Heart left ventricle (tissue), 16 donors: Measurements from ENCODE around the gene AGRN. TPM values are rescaled to one million over a fixed set of nuclear protein-coding genes. Genes with fewer than 3 reads are reported as not detected.

Experiments used
- ATAC-seq, 4 donors: fragments of 200-7000 bp; cut with Tn5 transposase; one replicate each; pipeline ENCODE4 v1.9.1; 2020 to 2022; ENCODE audit warnings: moderate library complexity in 4 of 4, mild to moderate bottlenecking in 3 of 4, moderate number of reproducible peaks in 1 of 4
- DNase-seq, 5 donors: peaks; one replicate each; pipeline ENCODE4 v3.0.0-alpha.2; 2020
- H3K27ac ChIP-seq, 12 donors: fragments of 200-600 bp; sonication (generic) in 4 of 12; one replicate each; pipeline versions ENCODE4 v1.5.0 to v1.8.0; 2016 to 2022; ENCODE audit warnings: mild to moderate bottlenecking in 2 of 12
- H3K27me3 ChIP-seq, 9 donors: fragments of 200-600 bp; sonication (generic) in 2 of 9; one replicate each; pipeline versions ENCODE4 v1.5.1 to v1.8.0; 2016 to 2022; ENCODE audit warnings: mild to moderate bottlenecking in 3 of 9
- H3K36me3 ChIP-seq, 9 donors: fragments of 200-600 bp; sonication (generic) in 2 of 9; one replicate each; pipeline versions ENCODE4 v1.5.0 to v1.8.0; 2018 to 2022; ENCODE audit warnings: mild to moderate bottlenecking in 2 of 9
- H3K4me1 ChIP-seq, 12 donors: fragments of 200-600 bp; sonication (generic) in 4 of 12; one replicate each; pipeline versions ENCODE4 v1.5.0 to v1.8.0; 2016 to 2022; ENCODE audit warnings: mild to moderate bottlenecking in 3 of 12
- H3K4me3 ChIP-seq, 12 donors: fragments of 200-600 bp; sonication (generic) in 4 of 12; one replicate each; pipeline versions ENCODE4 v1.5.0 to v1.8.0; 2017 to 2022; ENCODE audit warnings: mild to moderate bottlenecking in 9 of 12, moderate library complexity in 4 of 12
- H3K9me3 ChIP-seq, 12 donors: fragments of 200-600 bp; sonication (generic) in 4 of 12; one replicate each; pipeline versions ENCODE4 v1.5.0 to v1.8.0; 2016 to 2022; ENCODE audit warnings: mild to moderate bottlenecking in 1 of 12
- CTCF ChIP-seq, 12 donors: fragments of 200-600 bp; sonication (generic) in 4 of 12; IDR thresholded peaks; one replicate each; pipeline versions ENCODE4 v1.5.0 to v1.8.0; 2018 to 2022; ENCODE audit warnings: antibody characterized with exemption in 12 of 12, mild to moderate bottlenecking in 5 of 12
- POLR2A ChIP-seq, 2 donors: fragments of 450-650 bp; IDR thresholded peaks; one replicate each; pipeline ENCODE4 v1.6.1; 2017; ENCODE audit warnings: antibody characterized with exemption in 2 of 2, mild to moderate bottlenecking in 2 of 2, moderate library complexity in 2 of 2
- WGBS, 4 donors: extraction: QIAGEN DNeasy Blood & Tissue Kit in 2 of 4; methylation state at CpG; one replicate each; pipeline versions ENCODE4 v1.1.5 to v1.1.7; 2013 to 2018; 5-methylcytosine and 5-hydroxymethylcytosine counted together
- intact Hi-C, 10 donors: fragments of 100-400 bp; cut with DNase I; formaldehyde crosslinking; loops; one replicate each; pipeline versions ENCODE4 v1.11.1 to v1.14.2; 2022
- polyA plus RNA-seq, 2 donors: library from polyadenylated mRNA; stranded (reverse); fragments of 200-250 nt; gene quantifications; one replicate each; pipeline ENCODE4 v1.2.3, GENCODE V29; 2013
- total RNA-seq, 9 donors: library from RNA; depleted of rRNA in 2 of 9; stranded (reverse); fragments of >200 nt in 2 of 9; fragmentation: NEBNext Ultra II Directional in 3 of 9; extraction: Animal tissue kit (Norgen Biotek cat#: 25700) in 3 of 9; gene quantifications; one replicate each; pipeline versions ENCODE4 v1.1.0 to v1.2.4, GENCODE V29; 2016 to 2023
- donor health status: ischemic (EF 13 %, LVEDD 7.1; RV severe dilation, severe dysfunction).
- donor health status: healthy with polysubstance abuse.
- donor health status: DM: no; HTN: yes; CAD: no.
- donor health status: DM: no; HTN: no; CAD: no.
- donor health status: ischemic (EF 25% LVEDD 6.9; RV normal size, moderate dysfunction).
- donor health status: ischemic (EF 25% LVEDD 5.7; RV mildly dilated, moderate dysfunction).
- donor health status: healthy.
- donor health status: DM: yes; HTN: yes; CAD: no.
- donor health status: ischemic (EF 35%, LVEDD 5.7; RV mildly dilated, moderate dysfunction).
- donor health status: nonischemic (EF 11% LVEDD 7.7; RV severe dilation, severe dysfunction).
- donor health status: DM: yes; HTN: yes; CAD: no.
- donor health status: PGD.
- donor health status: ischemic (EF 29% LVEDD 5.4; RV normal size, mild dysfunction).
- donor health status: nonischemic (EF 23%, LVEDD 6.1; RV moderate dilation, normal function).

The AGRN gene
- total and polyA plus RNA-seq, 11 donors: 9.7 to 45.7 (median 18.6) TPM

- H3K27me3 ChIP-seq: peaks cover 0 to 32% (median 12%) of the 10 kb centered on the region in 9 donors
- WGBS, 4 donors: 70 to 85% (median 73%) methylated on average over 42 to 60 of the region's 60 CpGs
- intact Hi-C loops: loop anchor here in 1 of 10 donors (10.0 kb wide), 1 partner anchor 516 kb away; no protein-coding TSS in a partner anchor
- no peaks in the 10 kb centered on the region for H3K9me3 ChIP-seq
- DNase-seq: peak in 3 of 5 donors; percentile 8 to 60 (median 23)
- H3K27ac ChIP-seq: peak overlapping the region; percentile 7 to 100 (median 96)
- ATAC-seq: no peak
- H3K4me3 ChIP-seq: peak overlapping the region; percentile 8 to 67 (median 56)
- peaks cover 0 to 4% (median 0%) of the 10 kb centered on the region in 9 donors for H3K36me3 ChIP-seq
- TF ChIP-seq POLR2A (IDR thresholded peaks at IDR 0.05) (no peak), CTCF (IDR thresholded peaks at IDR 0.05) (no peak)
- H3K4me1 ChIP-seq: peaks cover 0 to 41% (median 9%) of the 10 kb centered on the region in 12 donors
Measured at GRCh38 chr1:978835-979743, 40.8 kb upstream of the AGRN start.

- WGBS, 4 donors: 45 to 90% (median 69%) methylated on average over 9 of the region's 9 CpGs
- peaks cover 0 to 4% (median 0%) of the 10 kb centered on the region in 9 donors for H3K36me3 ChIP-seq
- peak overlapping the region in 10 of 12 donors; percentile 55 to 100 (median 98) for H3K27ac ChIP-seq
- peaks cover 0 to 28% (median 7%) of the 10 kb centered on the region in 9 donors for H3K27me3 ChIP-seq
- TF ChIP-seq POLR2A (IDR thresholded peaks at IDR 0.05) (no peak), CTCF (IDR thresholded peaks at IDR 0.05) (no peak)
- DNase-seq (peak in 1 of 5 donors; percentile 7), ATAC-seq (no peak)
- peaks cover 0 to 45% (median 11%) of the 10 kb centered on the region in 12 donors for H3K4me1 ChIP-seq
- no peaks in the 10 kb centered on the region for H3K9me3 ChIP-seq
- H3K4me3 ChIP-seq: peak overlapping the region; percentile 8 to 67 (median 56)
- intact Hi-C loops: loop anchor here in 3 of 10 donors (5.0 to 10.0 kb wide), 3 partner anchors 83 to 515 kb away; no protein-coding TSS in a partner anchor
Measured at GRCh38 chr1:979744-980072, 40.2 kb upstream of the AGRN start.

GRCh38 chr1:980137-980571 is 39.8 kb upstream of the AGRN start:
- WGBS, 4 donors: 27 to 51% (median 46%) methylated on average over 9 to 13 of the region's 13 CpGs
- peaks cover 0 to 25% (median 7%) of the 10 kb centered on the region in 9 donors for H3K27me3 ChIP-seq
- H3K36me3 ChIP-seq: peaks cover 0 to 4% (median 0%) of the 10 kb centered on the region in 9 donors
- no peak for TF ChIP-seq CTCF (IDR thresholded peaks at IDR 0.05)
- TF ChIP-seq POLR2A (IDR thresholded peaks at IDR 0.05): no peak
- no peaks in the 10 kb centered on the region for H3K9me3 ChIP-seq
- peaks cover 0 to 44% (median 11%) of the 10 kb centered on the region in 12 donors for H3K4me1 ChIP-seq
- ATAC-seq: peak in 3 of 4 donors; percentile 0 to 1 (median 1)
- intact Hi-C loops: loop anchor here in 2 of 10 donors (5.0 to 10.0 kb wide), 2 partner anchors 82 to 315 kb away; no protein-coding TSS in a partner anchor
- DNase-seq: peak in 1 of 5 donors; percentile 37
- H3K4me3 ChIP-seq: peak overlapping the region; percentile 33 to 67 (median 56)
- H3K27ac ChIP-seq: peak overlapping the region; percentile 65 to 100 (median 97)
